K562 (cell line): ENCODE measurements around the gene RNASEH2A. TPM values are rescaled to one million over a fixed set of nuclear protein-coding genes. Genes with fewer than 3 reads are reported as not detected.

Experiments used
- AFF4 ChIP-seq: sonication (generic); formaldehyde crosslinking; IDR thresholded peaks from 2 replicates; pipeline ENCODE4 v1.8.0; 2023; ENCODE audit warnings: mild to moderate bottlenecking, missing genetic modification reagents
- CHCHD3 ChIP-seq: fragments of 250-450 bp; sonication (Bioruptor Pico); IDR thresholded peaks from 2 replicates; pipeline ENCODE4 v2.1.2; 2022; ENCODE audit warnings: mild to moderate bottlenecking
- E2F3 ChIP-seq: fragments of 250-450 bp; sonication (Bioruptor Pico); IDR thresholded peaks from 2 replicates; pipeline ENCODE4 v1.4.0; 2020; ENCODE audit warnings: mild to moderate bottlenecking
- E2F6 ChIP-seq, 2 experiments: IDR thresholded peaks; 2 replicates each; pipeline ENCODE4 v1.6.1; 2011; ENCODE audit warnings: borderline replicate concordance in 1 of 2, control low read depth in 1 of 2, low read depth in 1 of 2, low read length in 1 of 2, mild to moderate bottlenecking in 1 of 2, mixed read lengths in 1 of 2, moderate library complexity in 1 of 2; ENCODE audit not compliant: insufficient read depth in 1 of 2, insufficient read length in 1 of 2, poor library complexity in 1 of 2, severe bottlenecking in 1 of 2; ENCODE audit errors: extremely low read depth in 1 of 2
- EZH2 ChIP-seq: IDR thresholded peaks from 2 replicates; pipeline ENCODE4 v1.6.1; 2012; ENCODE audit warnings: low read depth, mild to moderate bottlenecking, inconsistent platforms, low read length, borderline replicate concordance
- HDAC2 ChIP-seq: fragments of 450-650 bp; IDR thresholded peaks from 2 replicates; pipeline ENCODE4 v1.6.1; 2016; ENCODE audit warnings: mild to moderate bottlenecking
- MYC ChIP-seq, 2 experiments: fragments of 250-450 bp in 1 of 2; sonication (Bioruptor Pico) in 1 of 2; IDR thresholded peaks; 2 replicates each; pipeline versions ENCODE4 v1.5.1 to v1.6.1; 2012 to 2021; ENCODE audit warnings: low read depth in 2 of 2, borderline replicate concordance in 1 of 2, improper control_type of control experiment in 1 of 2, low read length in 1 of 2, mild to moderate bottlenecking in 1 of 2, moderate library complexity in 1 of 2
- SMAD2 ChIP-seq: fragments of 150-350 bp; IDR thresholded peaks from 2 replicates; pipeline ENCODE4 v1.6.1; 2014; ENCODE audit warnings: low read depth, mild to moderate bottlenecking, low read length
- ZBTB11 ChIP-seq, 3 experiments: fragments of 200-800 bp in 1 of 3; fragments of 250-450 bp in 1 of 3; fragments of 450-650 bp in 1 of 3; sonication (Bioruptor Pico) in 1 of 3; sonication (Bioruptor generic) in 1 of 3; formaldehyde crosslinking in 1 of 3; IDR thresholded peaks; 2 replicates each; pipeline versions ENCODE4 v1.6.1 to v1.8.0; 2016 to 2022; ENCODE audit warnings: mild to moderate bottlenecking in 2 of 3, missing genetic modification characterization in 2 of 3, missing compliant biosample characterization in 1 of 3, moderate library complexity in 1 of 3
- ZFP36 ChIP-seq: fragments of 150-350 bp; IDR thresholded peaks from 2 replicates; pipeline ENCODE4 v1.6.1; 2018; ENCODE audit warnings: low read length, low read depth; ENCODE audit not compliant: partially characterized antibody
- ZKSCAN1 ChIP-seq: fragments of 150-350 bp; IDR thresholded peaks from 2 replicates; pipeline ENCODE4 v1.6.1; 2016; ENCODE audit warnings: low read depth, low read length
- ZNF184 ChIP-seq: sonication (generic); formaldehyde crosslinking; IDR thresholded peaks from 2 replicates; pipeline ENCODE4 v1.5.0; 2020; ENCODE audit warnings: missing genetic modification reagents
- polyA plus RNA-seq, 8 experiments: library from polyadenylated mRNA; depleted of rRNA in 4 of 8; stranded (reverse) in 5 of 8; unstranded in 3 of 8; fragments of >200 nt; fragmentation: Nextera tagmentation in 2 of 8; fragmentation: Illumina TruSeq in 1 of 8; extraction: Ambion mirVana in 2 of 8; extraction: Trizol in 1 of 8; gene quantifications; 2 replicates each; pipeline versions ENCODE4 v1.2.1 to v1.2.3, GENCODE V29; 2011 to 2014; ENCODE audit warnings: inconsistent platforms in 1 of 8, missing spikeins in 1 of 8
- total RNA-seq, 7 experiments: library from RNA; depleted of rRNA in 6 of 7; stranded (reverse); fragments of >200 nt in 6 of 7; fragmentation: Illumina TruSeq in 2 of 7; extraction: Trizol in 2 of 7; gene quantifications; 2 replicates each; pipeline versions ENCODE4 v1.2.1 to v1.2.3, GENCODE V29; 2011 to 2021; ENCODE audit warnings: low replicate concordance in 1 of 7
- TF ChIP-seq, protein P1 (sequence below): fragments of 250-450 bp; sonication (Bioruptor Pico); IDR thresholded peaks from 2 replicates; pipeline ENCODE4 v1.8.0; 2022; ENCODE audit warnings: inconsistent platforms, mild to moderate bottlenecking, moderate library complexity, borderline replicate concordance
- TF ChIP-seq, protein P2 (sequence below): fragments of 450-650 bp; formaldehyde crosslinking; conservative IDR thresholded peaks from 2 replicates; pipeline ENCODE4 v1.4.0; 2022; ENCODE audit warnings: mild to moderate bottlenecking, missing genetic modification characterization

RNASEH2A gene
- total and polyA plus RNA-seq, 9 of the 15 experiments (the other 6 are each of a cell fraction or from before 2014, with no cell fraction given): 22.3 to 78.0 (median 61.7) TPM

GRCh38 chr19:12791345-12792050, 14.9 kb upstream of the RNASEH2A start, which contains the start of gene JUNB (continued):
- TF ChIP-seq ZKSCAN1 (peak; percentile 78), MYC (IDR thresholded peaks at IDR 0.05; ENCODE audit: low read depth, low read length) (peak; percentile 83), MYC (CRISPR knock-in tag; IDR thresholded peaks at IDR 0.05; ENCODE audit: borderline replicate concordance, low read depth) (no peak), HDAC2 (no peak), ZBTB11 (CRISPR knock-in tag; IDR thresholded peaks at IDR 0.05) (no peak; a peak in 1 of 6 replicates), SMAD2 (no peak), ZFP36 (peak; percentile 44), E2F6 (IDR thresholded peaks at IDR 0.05; ENCODE audit: borderline replicate concordance in 1 of 2, extremely low read depth in 1 of 2, insufficient read depth in 1 of 2, insufficient read length in 1 of 2, low read depth in 1 of 2, low read length in 1 of 2, poor library complexity in 1 of 2, severe bottlenecking in 1 of 2) (peak; percentile 40 to 61), AFF4 (CRISPR knock-in tag) (peak; percentile 99), E2F3 (peak; percentile 47; the same call in 1 of the 2 replicates), ZNF184 (no peak), CHCHD3 (CRISPR knock-in tag) (peak; percentile 64; the same call in 1 of the 2 replicates), EZH2 (no peak)
- TF ChIP-seq, protein P1, sequence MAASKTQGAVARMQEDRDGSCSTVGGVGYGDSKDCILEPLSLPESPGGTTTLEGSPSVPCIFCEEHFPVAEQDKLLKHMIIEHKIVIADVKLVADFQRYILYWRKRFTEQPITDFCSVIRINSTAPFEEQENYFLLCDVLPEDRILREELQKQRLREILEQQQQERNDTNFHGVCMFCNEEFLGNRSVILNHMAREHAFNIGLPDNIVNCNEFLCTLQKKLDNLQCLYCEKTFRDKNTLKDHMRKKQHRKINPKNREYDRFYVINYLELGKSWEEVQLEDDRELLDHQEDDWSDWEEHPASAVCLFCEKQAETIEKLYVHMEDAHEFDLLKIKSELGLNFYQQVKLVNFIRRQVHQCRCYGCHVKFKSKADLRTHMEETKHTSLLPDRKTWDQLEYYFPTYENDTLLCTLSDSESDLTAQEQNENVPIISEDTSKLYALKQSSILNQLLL (CRISPR knock-in tag): no peak
- TF ChIP-seq, protein P2, sequence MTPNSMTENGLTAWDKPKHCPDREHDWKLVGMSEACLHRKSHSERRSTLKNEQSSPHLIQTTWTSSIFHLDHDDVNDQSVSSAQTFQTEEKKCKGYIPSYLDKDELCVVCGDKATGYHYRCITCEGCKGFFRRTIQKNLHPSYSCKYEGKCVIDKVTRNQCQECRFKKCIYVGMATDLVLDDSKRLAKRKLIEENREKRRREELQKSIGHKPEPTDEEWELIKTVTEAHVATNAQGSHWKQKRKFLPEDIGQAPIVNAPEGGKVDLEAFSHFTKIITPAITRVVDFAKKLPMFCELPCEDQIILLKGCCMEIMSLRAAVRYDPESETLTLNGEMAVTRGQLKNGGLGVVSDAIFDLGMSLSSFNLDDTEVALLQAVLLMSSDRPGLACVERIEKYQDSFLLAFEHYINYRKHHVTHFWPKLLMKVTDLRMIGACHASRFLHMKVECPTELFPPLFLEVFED (CRISPR knock-in tag): peak; percentile 87; the same call in 1 of the 2 replicates
